PFSK-1 (cell line): ENCODE measurements around the gene ATCAY.

Source experiments
- FOXP2 ChIP-seq: optimal IDR thresholded peaks from 2 replicates; pipeline ENCODE3; 2011; ENCODE audit warnings: borderline replicate concordance, control low read depth, inconsistent platforms; ENCODE audit not compliant: insufficient read depth; ENCODE audit errors: extremely low read length, extremely low read depth
- POLR2AphosphoS5 ChIP-seq: IDR thresholded peaks from 2 replicates; pipeline ENCODE4 v1.6.1; 2012; ENCODE audit warnings: low read depth, mild to moderate bottlenecking, control low read depth, low read length, moderate library complexity
- SIN3A ChIP-seq: IDR thresholded peaks from 2 replicates; pipeline ENCODE4 v1.6.1; 2012; ENCODE audit warnings: mild to moderate bottlenecking, low read length, moderate library complexity, borderline replicate concordance; ENCODE audit not compliant: insufficient read depth
- TAF1 ChIP-seq: IDR thresholded peaks from 2 replicates; pipeline ENCODE4 v1.6.1; 2012; ENCODE audit warnings: low read length, control low read depth, borderline replicate concordance; ENCODE audit not compliant: insufficient read depth
- TF ChIP-seq, protein P1 (sequence below), 2 experiments: IDR thresholded peaks; 2 replicates each; pipeline versions ENCODE4 v1.6.1 to v1.8.0; 2011 to 2012; ENCODE audit warnings: low read depth in 2 of 2, low read length in 2 of 2, control low read depth in 1 of 2, inconsistent platforms in 1 of 2, mild to moderate bottlenecking in 1 of 2, moderate library complexity in 1 of 2; ENCODE audit not compliant: insufficient read depth in 1 of 2

Gene ATCAY

DNA sequence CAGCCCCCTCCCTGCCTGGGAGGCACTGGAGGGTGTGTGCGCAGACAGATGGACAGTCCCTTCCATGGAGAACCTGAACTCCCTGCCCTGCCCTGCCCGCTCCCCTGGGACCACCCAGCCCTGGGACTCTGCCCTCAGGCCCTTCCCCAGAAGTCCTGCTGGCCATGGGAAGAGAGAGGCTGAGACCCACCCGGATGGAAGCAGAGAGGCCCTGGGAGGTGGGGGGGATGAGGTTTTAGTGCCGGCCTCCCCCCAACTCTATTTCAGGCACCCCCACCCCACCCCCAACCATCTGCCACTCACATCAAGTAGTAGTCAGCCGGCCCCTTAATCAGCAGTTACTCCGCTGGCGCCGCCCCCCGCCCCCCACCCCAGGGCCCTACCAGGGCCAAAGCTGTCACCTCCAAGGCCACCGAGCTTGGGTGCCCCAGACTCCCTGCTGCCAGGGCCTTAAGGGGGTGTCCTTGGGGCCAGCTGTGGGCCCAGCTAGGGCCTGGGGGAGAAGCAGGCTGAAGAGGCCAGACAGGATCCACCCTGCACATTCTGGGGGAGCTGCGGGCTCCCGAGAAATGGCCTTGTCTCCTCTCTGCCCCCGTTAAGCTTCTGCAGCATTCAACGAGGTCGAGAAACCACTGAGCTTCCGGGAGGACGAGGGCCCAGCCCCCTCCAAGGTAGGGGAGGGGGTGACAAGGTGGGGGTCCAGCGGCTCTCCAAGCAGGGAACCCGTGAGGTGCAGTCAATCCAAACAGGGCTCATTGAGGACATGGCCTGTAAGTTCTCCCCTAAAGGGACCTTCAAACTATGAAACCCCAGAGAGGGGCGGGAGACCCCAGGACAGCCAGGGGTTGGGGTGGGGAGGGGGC is 69.7 kb downstream of the ATCAY start:
- TF ChIP-seq SIN3A (no peak), TAF1 (no peak), POLR2AphosphoS5 (no peak), FOXP2 (no peak)
- TF ChIP-seq, protein P1, sequence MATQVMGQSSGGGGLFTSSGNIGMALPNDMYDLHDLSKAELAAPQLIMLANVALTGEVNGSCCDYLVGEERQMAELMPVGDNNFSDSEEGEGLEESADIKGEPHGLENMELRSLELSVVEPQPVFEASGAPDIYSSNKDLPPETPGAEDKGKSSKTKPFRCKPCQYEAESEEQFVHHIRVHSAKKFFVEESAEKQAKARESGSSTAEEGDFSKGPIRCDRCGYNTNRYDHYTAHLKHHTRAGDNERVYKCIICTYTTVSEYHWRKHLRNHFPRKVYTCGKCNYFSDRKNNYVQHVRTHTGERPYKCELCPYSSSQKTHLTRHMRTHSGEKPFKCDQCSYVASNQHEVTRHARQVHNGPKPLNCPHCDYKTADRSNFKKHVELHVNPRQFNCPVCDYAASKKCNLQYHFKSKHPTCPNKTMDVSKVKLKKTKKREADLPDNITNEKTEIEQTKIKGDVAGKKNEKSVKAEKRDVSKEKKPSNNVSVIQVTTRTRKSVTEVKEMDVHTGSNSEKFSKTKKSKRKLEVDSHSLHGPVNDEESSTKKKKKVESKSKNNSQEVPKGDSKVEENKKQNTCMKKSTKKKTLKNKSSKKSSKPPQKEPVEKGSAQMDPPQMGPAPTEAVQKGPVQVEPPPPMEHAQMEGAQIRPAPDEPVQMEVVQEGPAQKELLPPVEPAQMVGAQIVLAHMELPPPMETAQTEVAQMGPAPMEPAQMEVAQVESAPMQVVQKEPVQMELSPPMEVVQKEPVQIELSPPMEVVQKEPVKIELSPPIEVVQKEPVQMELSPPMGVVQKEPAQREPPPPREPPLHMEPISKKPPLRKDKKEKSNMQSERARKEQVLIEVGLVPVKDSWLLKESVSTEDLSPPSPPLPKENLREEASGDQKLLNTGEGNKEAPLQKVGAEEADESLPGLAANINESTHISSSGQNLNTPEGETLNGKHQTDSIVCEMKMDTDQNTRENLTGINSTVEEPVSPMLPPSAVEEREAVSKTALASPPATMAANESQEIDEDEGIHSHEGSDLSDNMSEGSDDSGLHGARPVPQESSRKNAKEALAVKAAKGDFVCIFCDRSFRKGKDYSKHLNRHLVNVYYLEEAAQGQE (IDR thresholded peaks at IDR 0.05; ENCODE audit: insufficient read depth in 1 of 2, low read depth in 2 of 2, low read length in 2 of 2): no peak

DNA sequence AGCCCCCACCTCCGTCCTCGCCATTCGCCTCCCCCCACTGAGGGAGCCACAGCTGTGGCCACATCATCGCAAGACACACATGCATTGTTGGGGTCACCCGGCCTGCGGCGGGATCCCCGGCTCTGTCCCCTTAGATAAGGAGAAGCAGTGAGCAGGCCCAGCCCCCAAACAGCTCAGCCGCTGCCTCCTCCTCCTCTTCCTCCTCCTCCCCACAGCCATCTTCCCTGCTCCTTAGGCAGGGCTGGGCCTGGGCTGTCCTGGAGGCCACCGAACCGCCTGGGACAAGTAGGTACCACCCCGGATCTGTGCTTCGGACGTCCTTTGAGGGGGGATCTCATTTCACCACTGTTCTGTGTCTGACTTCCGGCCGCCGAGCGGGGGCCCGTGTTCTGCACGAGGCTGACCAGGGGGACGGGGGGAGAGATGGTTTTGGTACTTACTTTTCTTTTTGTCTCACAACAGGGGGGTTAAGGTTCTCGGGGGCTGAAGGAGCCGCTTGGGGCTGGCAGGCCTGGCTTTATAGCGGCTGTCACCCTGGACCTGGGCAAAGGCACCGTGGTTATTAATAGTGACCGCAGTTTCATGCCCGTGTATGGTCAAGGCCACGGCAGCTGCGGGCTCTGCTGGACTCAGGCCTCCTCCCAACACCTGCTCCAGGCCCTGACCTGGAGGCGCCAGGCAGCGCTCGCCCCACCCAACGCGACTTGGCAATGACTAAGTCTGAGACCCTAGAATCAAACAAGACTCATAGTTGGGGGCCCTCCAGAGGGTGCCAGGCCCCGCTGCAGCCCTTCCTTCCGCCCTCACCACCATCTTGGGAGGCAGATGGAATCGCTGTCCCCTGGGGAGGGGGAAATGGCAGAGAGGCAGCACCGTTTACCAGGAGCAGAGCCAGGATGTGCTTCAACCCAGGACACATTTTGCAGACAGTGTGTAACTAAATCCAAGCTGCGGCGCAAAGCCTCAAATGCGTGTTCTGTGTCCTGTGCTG is 70.7 kb downstream of the ATCAY start:
- TF ChIP-seq TAF1: no peak

DNA sequence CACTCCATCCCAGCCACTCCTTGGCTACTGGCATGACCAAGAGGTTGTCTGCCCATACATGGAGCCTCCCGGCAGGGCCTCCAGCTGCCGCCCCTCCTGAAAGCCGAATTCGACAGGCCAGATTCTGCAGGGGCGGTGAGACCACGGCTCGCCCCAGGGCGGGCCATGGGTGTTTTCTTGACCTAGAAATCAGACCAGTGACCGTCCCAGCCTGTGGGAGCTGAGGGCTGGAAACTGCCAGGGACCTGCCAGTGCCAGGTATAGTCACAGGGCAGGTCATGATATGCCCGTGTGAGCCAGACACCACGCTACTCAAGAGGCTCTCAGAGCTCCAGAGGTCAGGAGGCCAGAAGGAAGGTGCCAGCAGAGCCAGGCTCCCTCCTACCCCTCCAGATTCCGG is 73.6 kb downstream of the ATCAY start:
- TF ChIP-seq FOXP2 (no peak), POLR2AphosphoS5 (no peak), TAF1 (no peak), SIN3A (no peak)
- TF ChIP-seq, protein P1 (IDR thresholded peaks at IDR 0.05; ENCODE audit: insufficient read depth in 1 of 2, low read depth in 2 of 2, low read length in 2 of 2): no peak

DNA sequence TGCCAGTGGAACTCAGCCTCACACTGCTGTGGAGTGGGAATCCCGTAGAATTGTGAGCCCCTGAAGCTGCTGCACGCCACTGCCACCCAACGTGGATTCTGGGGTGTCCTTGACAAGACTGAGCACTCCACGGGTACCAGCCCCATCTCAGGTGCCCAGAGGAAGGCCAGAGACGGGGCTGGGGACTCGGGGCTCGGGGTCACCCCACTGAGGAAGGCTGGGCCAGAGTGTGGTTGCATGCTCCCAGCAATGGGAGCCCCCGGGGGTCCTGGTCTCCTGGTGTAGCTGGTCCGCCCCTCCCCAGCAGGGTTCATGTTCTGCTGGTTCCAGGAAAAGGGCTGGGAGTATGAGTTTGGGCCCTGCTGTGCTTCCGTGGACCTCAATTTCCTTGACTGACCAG is 75.2 kb downstream of the ATCAY start:
- TF ChIP-seq TAF1: no peak
- TF ChIP-seq, protein P1 (IDR thresholded peaks at IDR 0.05; ENCODE audit: insufficient read depth in 1 of 2, low read depth in 2 of 2, low read length in 2 of 2): no peak
- TF ChIP-seq SIN3A: no peak
- no peak for TF ChIP-seq POLR2AphosphoS5
- TF ChIP-seq FOXP2: no peak
